GM19452 (cell line): Measurements from ENCODE around the gene AP5Z1.

Source experiments
- ATAC-seq: cut with Tn5 transposase; IDR thresholded peaks from one replicate; pipeline ENCODE4 v1.9.1; 2021; ENCODE audit not compliant: unreplicated experiment

Gene AP5Z1

GRCh38 chr7:4775250-4775847 is at the start of gene AP5Z1:
TSS of gene AP5Z1 (plus strand) at chr7:4775623. CDS start at chr7:4775716, 93 bp downstream.
- ATAC-seq: peak; percentile 92

GRCh38 chr7:4725850-4726450 is 49.5 kb upstream of the AP5Z1 start:
- no peak for ATAC-seq

- no peak for ATAC-seq
Measured at GRCh38 chr7:4726566-4726965, 48.9 kb upstream of the AP5Z1 start.

GRCh38 chr7:4727914-4728705 is 47.3 kb upstream of the AP5Z1 start:
- ATAC-seq: no peak

GRCh38 chr7:4729266-4729665 is 46.2 kb upstream of the AP5Z1 start:
- ATAC-seq: no peak

GRCh38 chr7:4730276-4730675 is 45.1 kb upstream of the AP5Z1 start:
- ATAC-seq: no peak

GRCh38 chr7:4730971-4731370 is 44.5 kb upstream of the AP5Z1 start:
- ATAC-seq: no peak

- ATAC-seq: no peak
Measured at GRCh38 chr7:4731803-4732202, 43.6 kb upstream of the AP5Z1 start.

- ATAC-seq: no peak
Measured at GRCh38 chr7:4733936-4734528, 41.4 kb upstream of the AP5Z1 start.

- no peak for ATAC-seq
Measured at GRCh38 chr7:4734587-4735345, 40.7 kb upstream of the AP5Z1 start.

GRCh38 chr7:4737300-4737699 is 38.1 kb upstream of the AP5Z1 start:
- no peak for ATAC-seq

GRCh38 chr7:4738711-4739527 is 36.5 kb upstream of the AP5Z1 start:
- ATAC-seq: no peak

- no peak for ATAC-seq
Measured at GRCh38 chr7:4739528-4739992, 35.9 kb upstream of the AP5Z1 start.

- no peak for ATAC-seq
Measured at GRCh38 chr7:4740796-4741195, 34.6 kb upstream of the AP5Z1 start.

GRCh38 chr7:4742051-4742573 is 33.3 kb upstream of the AP5Z1 start:
- no peak for ATAC-seq

- no peak for ATAC-seq
Measured at GRCh38 chr7:4742852-4743251, 32.6 kb upstream of the AP5Z1 start.

GRCh38 chr7:4744391-4745264 is 30.8 kb upstream of the AP5Z1 start:
- peak; percentile 76 for ATAC-seq

- ATAC-seq: peak; percentile 24
Measured at GRCh38 chr7:4745265-4745919, 30.0 kb upstream of the AP5Z1 start.
